ENCODE data around the gene ARHGAP23. TPM values are rescaled to one million over a fixed set of nuclear protein-coding genes. Genes with fewer than 3 reads are reported as not detected.

The ARHGAP23 gene
- total RNA-seq, 1 experiment from 2014 or later, result 97.9 TPM

- H3T11ph ChIP-seq (ENCODE audit: low read length), result no peak overlapping the region
- no peak overlapping the region for H3K56ac ChIP-seq (ENCODE audit: insufficient read length, low read depth, low read length)
- no peak overlapping the region for H4K8ac ChIP-seq (replicated peaks; ENCODE audit: insufficient read length, low read depth, low read length)
- H2BK12ac ChIP-seq (ENCODE audit: insufficient read length, low read depth, low read length), result no peak overlapping the region
- no peak overlapping the region for H2AK5ac ChIP-seq (ENCODE audit: insufficient read length, low read length)
- H2BK120ac ChIP-seq (ENCODE audit: low read depth, low read length, poor library complexity, severe bottlenecking), result no peak overlapping the region
- no CpG with 5 or more reads among the region's 7 CpGs for WGBS (ENCODE audit: extremely low coverage, insufficient read length, low lambda C conversion rate)
- no peak for TF ChIP-seq CTCF (conservative IDR thresholded peaks at IDR 0.05)
- no peak overlapping the region for H3K9ac ChIP-seq (ENCODE audit: extremely low read depth, insufficient read length, low read length)
- no peaks in the 10 kb centered on the region for H4K20me1 ChIP-seq (ENCODE audit: control insufficient read depth, insufficient read depth, insufficient read length)
- H3K27ac ChIP-seq (ENCODE audit: insufficient read length, low read depth, low read length), result no peak overlapping the region
- no peaks in the 10 kb centered on the region for H3K79me1 ChIP-seq (ENCODE audit: insufficient read depth, low read depth, low read length, poor library complexity, severe bottlenecking)
- DNase-seq, result no peak
- no peak overlapping the region for H3K18ac ChIP-seq (ENCODE audit: insufficient read length, low read depth, low read length)
- H3K36me3 Mint-ChIP-seq (ENCODE audit: insufficient read depth in 1 of 3, low read depth in 3 of 3), result no peaks in the 10 kb centered on the region
- no peaks in the 10 kb centered on the region for H3K9me3 Mint-ChIP-seq
- no peak overlapping the region for H4K5ac ChIP-seq (ENCODE audit: insufficient read length, low read depth, low read length)
- no peak overlapping the region; a peak in 1 of 5 replicates for H3K4me3 Mint-ChIP-seq
- H2BK20ac ChIP-seq (ENCODE audit: low read depth, low read length, poor library complexity, severe bottlenecking), result no peak overlapping the region
- no peak overlapping the region for H4K91ac ChIP-seq (ENCODE audit: insufficient read length, low read depth, low read length)
- H3K23me2 ChIP-seq (ENCODE audit: insufficient read length, low read depth, low read length, poor library complexity, severe bottlenecking), result no peaks in the 10 kb centered on the region
- no peaks in the 10 kb centered on the region for H3K9me3 ChIP-seq (ENCODE audit: control insufficient read depth, low read depth, low read length)
- H3K27me3 ChIP-seq (ENCODE audit: insufficient read depth, low read length), result no peaks in the 10 kb centered on the region
- H2BK15ac ChIP-seq (ENCODE audit: low read depth, low read length), result no peak overlapping the region
- H2AFZ ChIP-seq (ENCODE audit: low read length), result no peak overlapping the region
- no peak overlapping the region for H3K4me2 ChIP-seq (ENCODE audit: insufficient read depth, insufficient read length, low read length)
- no peak overlapping the region for H3K23ac ChIP-seq (ENCODE audit: insufficient read length, low read depth, low read length)
- no peak overlapping the region for H2BK5ac ChIP-seq (ENCODE audit: insufficient read length, low read length)
- peaks cover 22 to 51% of the 10 kb centered on the region in 2 experiments for H3K4me1 Mint-ChIP-seq
- no peaks in the 10 kb centered on the region for H3K4me1 ChIP-seq (ENCODE audit: insufficient read depth, low read length)
- no peak overlapping the region for H3K4ac ChIP-seq (ENCODE audit: low read depth, low read length)
- no peak overlapping the region for H3K14ac ChIP-seq (ENCODE audit: insufficient read depth, low read length)
- no peaks in the 10 kb centered on the region for H3K79me2 ChIP-seq (ENCODE audit: insufficient read depth, low read length)
- peaks cover 31% of the 10 kb centered on the region for H3K27me3 Mint-ChIP-seq (ENCODE audit: low read depth)
- H3K27ac Mint-ChIP-seq, result no peak overlapping the region; a peak in 1 of 7 replicates
These were observed 106.2 kb downstream of the ARHGAP23 start for GRCh38 chr17:38534498-38534885.
